ENCODE measurements around the gene METRN. TPM values are rescaled to one million over a fixed set of nuclear protein-coding genes. Genes with fewer than 3 reads are reported as not detected.
"Not testable (repeated sequence)": the region's sequence is repeated elsewhere in the genome, so short reads cannot be mapped to it uniquely, and the experiment has no call there.

Gene METRN
- total RNA-seq, 1 donor from 2014 or later = 6.7 TPM

DNA sequence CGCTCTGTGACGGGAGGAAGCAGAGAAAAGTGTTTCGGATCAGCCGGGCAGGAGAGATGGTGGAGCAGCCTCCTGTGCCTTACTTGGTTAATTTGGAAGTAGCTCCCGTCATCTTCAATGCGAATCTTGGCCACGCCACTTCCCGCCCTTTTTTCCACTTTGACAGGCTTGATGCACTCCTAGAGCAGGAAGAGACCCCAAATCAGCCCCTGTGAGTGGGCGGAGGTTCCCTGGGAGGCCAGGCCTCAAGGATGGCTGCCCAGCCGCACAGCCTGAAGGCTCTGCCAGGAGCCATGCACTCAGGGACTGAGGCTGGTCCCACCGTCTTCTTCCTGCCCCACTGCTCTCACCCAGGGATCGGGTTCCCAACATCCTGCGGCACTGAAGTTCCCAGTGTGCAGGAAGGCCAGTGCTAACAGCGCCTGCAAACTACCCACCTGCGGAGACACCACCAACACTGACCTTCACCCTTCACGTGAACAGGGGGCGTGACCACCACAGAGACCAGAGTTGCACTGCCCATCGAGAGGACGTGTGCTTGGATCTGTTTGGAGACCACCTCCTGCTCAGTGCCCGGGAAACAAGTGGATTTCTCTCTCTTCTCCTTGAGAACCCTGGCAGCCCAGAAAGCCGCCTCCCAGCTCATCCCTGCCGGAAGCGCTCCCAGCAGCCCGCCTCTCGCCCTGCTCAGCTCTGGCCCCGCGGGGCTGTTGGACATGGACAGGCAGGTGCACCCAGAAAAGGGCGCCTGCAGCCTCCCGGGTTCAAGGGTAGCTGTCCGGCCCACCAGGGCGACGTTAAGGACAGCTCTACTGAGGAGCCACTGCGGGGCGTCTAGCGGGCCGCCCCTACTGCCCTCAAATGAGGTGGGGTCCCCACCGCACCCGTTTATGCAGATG, 24.9 kb downstream of the METRN start:
- ChIA-PET POLR2A (interaction anchor here (0.9 to 2.9 kb wide), 6 partner anchors 12 to 44 kb away, joined by 3 to 19 read pairs (median 7); partner anchors contain the start of genes ANTKMT and CCDC78), CTCF (interaction anchor here (1.2 to 2.8 kb wide), 3 partner anchors 18 to 45 kb away, joined by 4 to 12 read pairs (median 5); partner anchors contain the start of genes ANTKMT and METRN)
- Mint-ChIP-seq H3K4me1 (peaks cover 32% of the 10 kb centered on the region), H3K4me3 (peak overlapping the region; percentile 83), H3K27me3 (no peaks in the 10 kb centered on the region), H3K36me3 (ENCODE audit: low read depth) (peaks cover 31% of the 10 kb centered on the region), H3K9me3 (no peaks in the 10 kb centered on the region), H3K27ac (no peak overlapping the region)
- no peak for ATAC-seq (ENCODE audit: low read depth)
- DNase-seq = no peak
- intact Hi-C loops (cut with micrococcal nuclease) = loop anchor here (2.0 kb wide), 3 partner anchors 49 to 161 kb away; partner anchors contain the start of genes CHTF18 and RPUSD1
- TF ChIP-seq, protein P1, sequence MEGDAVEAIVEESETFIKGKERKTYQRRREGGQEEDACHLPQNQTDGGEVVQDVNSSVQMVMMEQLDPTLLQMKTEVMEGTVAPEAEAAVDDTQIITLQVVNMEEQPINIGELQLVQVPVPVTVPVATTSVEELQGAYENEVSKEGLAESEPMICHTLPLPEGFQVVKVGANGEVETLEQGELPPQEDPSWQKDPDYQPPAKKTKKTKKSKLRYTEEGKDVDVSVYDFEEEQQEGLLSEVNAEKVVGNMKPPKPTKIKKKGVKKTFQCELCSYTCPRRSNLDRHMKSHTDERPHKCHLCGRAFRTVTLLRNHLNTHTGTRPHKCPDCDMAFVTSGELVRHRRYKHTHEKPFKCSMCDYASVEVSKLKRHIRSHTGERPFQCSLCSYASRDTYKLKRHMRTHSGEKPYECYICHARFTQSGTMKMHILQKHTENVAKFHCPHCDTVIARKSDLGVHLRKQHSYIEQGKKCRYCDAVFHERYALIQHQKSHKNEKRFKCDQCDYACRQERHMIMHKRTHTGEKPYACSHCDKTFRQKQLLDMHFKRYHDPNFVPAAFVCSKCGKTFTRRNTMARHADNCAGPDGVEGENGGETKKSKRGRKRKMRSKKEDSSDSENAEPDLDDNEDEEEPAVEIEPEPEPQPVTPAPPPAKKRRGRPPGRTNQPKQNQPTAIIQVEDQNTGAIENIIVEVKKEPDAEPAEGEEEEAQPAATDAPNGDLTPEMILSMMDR (IDR thresholded peaks at IDR 0.05) = no peak

DNA sequence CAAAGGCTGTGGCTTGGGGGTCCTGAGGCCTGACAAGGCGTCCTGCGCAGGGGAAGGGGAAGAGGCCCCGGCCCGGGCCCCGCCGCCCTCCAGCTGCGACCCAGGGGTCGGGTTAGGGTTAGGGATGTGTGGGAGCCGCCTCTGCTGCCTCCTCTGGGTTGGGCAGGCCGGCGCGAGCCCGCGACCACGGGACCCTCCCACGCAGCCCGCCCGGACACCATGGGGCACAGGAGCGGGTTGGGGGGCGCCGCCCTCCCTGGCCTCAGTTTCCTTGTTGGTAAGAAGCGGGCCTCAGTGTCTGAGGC, 25.5 kb downstream of the METRN start:
- ChIA-PET POLR2A (interaction anchor here (1.0 to 2.9 kb wide), 7 partner anchors 13 to 50 kb away, joined by 3 to 19 read pairs (median 5); partner anchors contain the start of genes ANTKMT, CCDC78 and WDR24), CTCF (interaction anchor here (1.1 to 2.8 kb wide), 4 partner anchors 19 to 45 kb away, joined by 4 to 12 read pairs (median 4); partner anchors contain the start of genes ANTKMT and METRN)
- Mint-ChIP-seq H3K4me1 (peaks cover 32% of the 10 kb centered on the region), H3K27me3 (no peaks in the 10 kb centered on the region), H3K27ac (no peak overlapping the region), H3K9me3 (no peaks in the 10 kb centered on the region), H3K36me3 (ENCODE audit: low read depth) (peaks cover 26% of the 10 kb centered on the region), H3K4me3 (peak overlapping the region; percentile 83)
- intact Hi-C loops (cut with micrococcal nuclease) = loop anchor here (2.0 kb wide), 3 partner anchors 48 to 162 kb away; partner anchors contain the start of genes CHTF18 and RPUSD1
- ATAC-seq (ENCODE audit: low read depth) = peak; percentile 12
- TF ChIP-seq, protein P1 (IDR thresholded peaks at IDR 0.05) = no peak
- DNase-seq = no peak

DNA sequence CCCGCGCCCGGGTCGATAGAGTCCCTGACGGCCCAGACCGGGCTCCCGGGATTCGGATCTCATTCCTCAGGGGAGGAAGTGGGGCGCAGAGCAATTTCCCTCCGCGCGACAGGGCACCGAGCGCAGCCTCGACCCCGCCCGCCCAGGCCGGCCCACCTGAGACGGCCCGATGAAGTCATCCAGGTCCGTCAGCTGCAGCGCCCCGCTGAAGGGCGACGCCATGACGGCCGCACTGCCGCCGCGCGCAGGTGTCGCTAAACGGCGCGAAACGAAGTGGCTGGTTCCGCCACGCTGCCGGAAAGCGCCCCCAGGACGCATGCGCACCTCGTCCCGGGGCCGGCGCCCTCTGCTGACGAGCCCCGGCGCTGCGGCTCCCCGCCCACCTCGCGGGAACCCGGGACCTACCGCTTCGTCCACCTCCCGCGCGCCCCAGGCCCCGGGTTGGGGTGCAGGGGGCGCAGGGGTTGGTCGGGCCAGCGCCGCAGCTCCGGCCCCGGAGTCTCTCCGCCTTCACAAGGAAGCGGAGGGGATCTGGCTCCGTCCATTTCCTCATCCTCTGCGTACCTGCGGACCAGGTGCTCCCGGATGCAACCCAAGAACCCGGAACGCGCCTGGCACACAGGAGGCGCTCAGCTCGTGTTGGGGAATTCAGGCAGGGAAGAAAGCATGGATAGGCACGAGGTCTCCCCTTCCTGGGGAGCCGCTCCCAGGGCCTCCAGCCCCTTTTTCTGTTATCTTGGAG, 26.0 kb downstream of the METRN start, which contains the start of gene CIAO3:
Gene CIAO3, minus strand, starts transcription at position 234 of the 742 bp plus-strand sequence. Its CDS starts 12 bp downstream, at position 222.
- Mint-ChIP-seq H3K27me3 (no peaks in the 10 kb centered on the region), H3K27ac (no peak within 1 kb of the TSS), H3K4me3 (peak within 1 kb of the TSS; percentile 83), H3K4me1 (peaks cover 32% of the 10 kb centered on the region), H3K9me3 (no peaks in the 10 kb centered on the region), H3K36me3 (ENCODE audit: low read depth) (peaks cover 22% of the 10 kb centered on the region)
- intact Hi-C loops (cut with micrococcal nuclease) = loop anchor here (1.0 to 2.0 kb wide), 6 partner anchors 13 to 162 kb away; partner anchors contain the start of genes CHTF18 and RPUSD1
- ATAC-seq (ENCODE audit: low read depth) = peak; percentile 89
- ChIA-PET CTCF (interaction anchor here (1.0 to 2.8 kb wide), 5 partner anchors 19 to 44 kb away, joined by 4 to 12 read pairs (median 4); partner anchors contain the start of genes ANTKMT and METRN), POLR2A (interaction anchor here (1.0 to 2.9 kb wide), 7 partner anchors 13 to 51 kb away, joined by 3 to 19 read pairs (median 5); partner anchors contain the start of genes ANTKMT, CCDC78, CHTF18 and RPUSD1)
- DNase-seq = peak; percentile 98
- TF ChIP-seq, protein P1 (IDR thresholded peaks at IDR 0.05) = peak; percentile 54

DNA sequence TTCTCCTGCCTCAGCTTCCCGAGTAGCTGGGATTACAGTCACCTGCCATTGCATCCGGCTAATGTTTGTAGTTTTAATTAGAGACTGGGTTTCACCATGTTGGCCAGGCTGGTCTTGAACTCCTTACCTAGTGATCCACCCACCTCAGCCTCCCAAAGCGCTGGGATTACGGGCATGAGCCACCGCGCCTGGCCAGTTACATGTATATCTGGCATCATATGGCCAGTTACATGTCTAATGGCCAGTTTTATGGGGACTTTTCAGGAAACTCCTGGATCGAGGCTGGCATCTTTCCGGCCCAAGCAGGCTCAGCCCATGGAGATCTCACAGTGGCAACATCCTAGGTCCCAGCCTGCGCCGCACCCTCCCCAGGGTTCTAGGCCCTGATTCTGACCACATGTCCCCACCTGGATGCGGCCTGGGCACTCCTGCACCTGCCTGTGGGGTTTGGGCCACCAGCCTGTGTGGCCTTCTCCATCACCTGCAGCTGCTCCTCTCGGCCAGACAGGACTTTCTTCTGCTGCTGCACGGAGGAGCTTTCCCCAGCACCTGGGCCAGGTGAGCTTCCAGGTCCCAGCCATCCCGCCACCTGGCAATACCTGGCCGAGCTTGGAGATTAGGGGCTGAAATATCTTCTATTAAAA, 27.2 kb downstream of the METRN start:
- no peaks in the 10 kb centered on the region for H3K9me3 Mint-ChIP-seq
- intact Hi-C loops (cut with micrococcal nuclease) = loop anchor here (1.0 to 2.0 kb wide), 6 partner anchors 14 to 163 kb away; partner anchors contain the start of genes CHTF18 and RPUSD1
- H3K4me1 Mint-ChIP-seq = peaks cover 24% of the 10 kb centered on the region
- CTCF ChIA-PET = interaction anchor here (2.8 kb wide), 1 partner anchor 20 kb away, joined by 12 read pairs; the partner anchor contains the start of gene ANTKMT
- H3K27me3 Mint-ChIP-seq = no peaks in the 10 kb centered on the region
- peaks cover 12% of the 10 kb centered on the region for H3K36me3 Mint-ChIP-seq (ENCODE audit: low read depth)
- no peak overlapping the region for H3K27ac Mint-ChIP-seq
- POLR2A ChIA-PET = no interaction called here
- DNase-seq = no peak
- H3K4me3 Mint-ChIP-seq = peak overlapping the region; percentile 38
- no peak for ATAC-seq (ENCODE audit: low read depth)
- TF ChIP-seq, protein P1 (IDR thresholded peaks at IDR 0.05) = no peak

DNA sequence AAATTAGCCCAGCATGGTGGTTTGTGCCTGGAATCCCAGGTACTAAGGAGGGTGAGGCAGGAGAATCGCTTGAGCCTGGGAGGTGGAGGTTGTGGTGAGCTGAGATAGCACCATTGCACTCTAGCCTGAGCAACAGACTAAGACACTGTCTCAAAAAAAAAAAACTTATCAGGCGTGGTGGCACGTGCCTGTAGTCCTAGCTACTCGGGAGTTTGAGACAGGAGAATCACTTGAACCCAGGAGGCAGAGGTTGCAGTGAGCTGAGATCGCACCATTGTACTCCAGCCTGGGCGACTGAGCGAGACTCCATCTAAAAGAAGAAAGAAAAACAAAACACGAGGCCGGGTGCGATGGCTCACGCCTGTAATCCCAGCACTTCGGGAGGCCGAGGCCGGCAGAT, 28.0 kb downstream of the METRN start:
- H3K27ac Mint-ChIP-seq; H3K9me3 Mint-ChIP-seq; H3K27me3 Mint-ChIP-seq; H3K36me3 Mint-ChIP-seq (ENCODE audit: low read depth); H3K4me3 Mint-ChIP-seq; intact Hi-C loops (cut with micrococcal nuclease); ATAC-seq (ENCODE audit: low read depth); DNase-seq: not testable (repeated sequence)
- CTCF ChIA-PET = interaction anchor here (0.8 kb wide), 1 partner anchor 27 kb away, joined by 3 read pairs; no protein-coding TSS in a partner anchor
- POLR2A ChIA-PET = interaction anchor here (0.6 to 0.7 kb wide), 2 partner anchors 15 to 66 kb away, joined by 3 to 4 read pairs; no protein-coding TSS in a partner anchor
- peaks cover 18% of the 10 kb centered on the region for H3K4me1 Mint-ChIP-seq

Data from activated B cell treated with CpG ODN at 0.5 μM for 24 hours (primary cell).